ENCODE results near the gene DLGAP1.

- TF ChIP-seq POLR2A (IDR thresholded peaks at IDR 0.05; ENCODE audit: low read length) (no peak), GATA1 (IDR thresholded peaks at IDR 0.05; ENCODE audit: low read depth, low read length) (no peak)
Measured at GRCh38 chr18:3528231-3528630, 926.9 kb downstream of the DLGAP1 start.

Data from erythroblast (primary cell).